ENCODE measurements around the gene CAPN7. TPM values are rescaled to one million over a fixed set of nuclear protein-coding genes. Genes with fewer than 3 reads are reported as not detected.

Gene CAPN7
- total and polyA plus RNA-seq, 2 experiments from 2014 or later: 26.7 to 33.1 TPM

DNA sequence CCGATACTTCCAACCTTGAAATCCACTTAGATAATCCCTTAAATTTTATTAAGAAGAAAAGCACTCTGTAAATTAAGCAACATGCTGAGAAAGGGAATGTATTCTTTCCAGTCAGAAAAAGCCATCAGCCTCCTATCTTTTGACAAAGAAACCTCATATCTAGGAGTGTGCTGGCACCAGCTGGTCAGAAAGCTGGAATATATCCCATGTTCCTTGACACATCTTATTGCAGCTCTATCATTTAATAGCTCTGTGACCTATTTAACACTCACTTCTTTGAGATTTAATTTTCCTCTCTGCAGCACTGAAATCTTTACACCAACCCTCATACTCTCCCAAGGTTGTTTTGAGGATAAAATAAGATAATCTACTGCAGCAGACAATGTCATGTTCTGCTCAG is 30.4 kb upstream of the CAPN7 start:
- DNase-seq (ENCODE audit: low read depth in 1 of 2, low spot score in 1 of 2): no peak
- Histone ChIP-seq H3K9me3 (ENCODE audit: low read depth) (no peaks in the 10 kb centered on the region), H3K4me3 (no peak overlapping the region), H3K36me3 (no peaks in the 10 kb centered on the region), H3K4me1 (ENCODE audit: low read depth) (no peaks in the 10 kb centered on the region), H3K27me3 (peaks cover 31% of the 10 kb centered on the region), H3K27ac (no peak overlapping the region)
- TF ChIP-seq, protein P1, sequence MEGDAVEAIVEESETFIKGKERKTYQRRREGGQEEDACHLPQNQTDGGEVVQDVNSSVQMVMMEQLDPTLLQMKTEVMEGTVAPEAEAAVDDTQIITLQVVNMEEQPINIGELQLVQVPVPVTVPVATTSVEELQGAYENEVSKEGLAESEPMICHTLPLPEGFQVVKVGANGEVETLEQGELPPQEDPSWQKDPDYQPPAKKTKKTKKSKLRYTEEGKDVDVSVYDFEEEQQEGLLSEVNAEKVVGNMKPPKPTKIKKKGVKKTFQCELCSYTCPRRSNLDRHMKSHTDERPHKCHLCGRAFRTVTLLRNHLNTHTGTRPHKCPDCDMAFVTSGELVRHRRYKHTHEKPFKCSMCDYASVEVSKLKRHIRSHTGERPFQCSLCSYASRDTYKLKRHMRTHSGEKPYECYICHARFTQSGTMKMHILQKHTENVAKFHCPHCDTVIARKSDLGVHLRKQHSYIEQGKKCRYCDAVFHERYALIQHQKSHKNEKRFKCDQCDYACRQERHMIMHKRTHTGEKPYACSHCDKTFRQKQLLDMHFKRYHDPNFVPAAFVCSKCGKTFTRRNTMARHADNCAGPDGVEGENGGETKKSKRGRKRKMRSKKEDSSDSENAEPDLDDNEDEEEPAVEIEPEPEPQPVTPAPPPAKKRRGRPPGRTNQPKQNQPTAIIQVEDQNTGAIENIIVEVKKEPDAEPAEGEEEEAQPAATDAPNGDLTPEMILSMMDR (IDR thresholded peaks at IDR 0.05; ENCODE audit: low read depth, low read length): no peak

DNA sequence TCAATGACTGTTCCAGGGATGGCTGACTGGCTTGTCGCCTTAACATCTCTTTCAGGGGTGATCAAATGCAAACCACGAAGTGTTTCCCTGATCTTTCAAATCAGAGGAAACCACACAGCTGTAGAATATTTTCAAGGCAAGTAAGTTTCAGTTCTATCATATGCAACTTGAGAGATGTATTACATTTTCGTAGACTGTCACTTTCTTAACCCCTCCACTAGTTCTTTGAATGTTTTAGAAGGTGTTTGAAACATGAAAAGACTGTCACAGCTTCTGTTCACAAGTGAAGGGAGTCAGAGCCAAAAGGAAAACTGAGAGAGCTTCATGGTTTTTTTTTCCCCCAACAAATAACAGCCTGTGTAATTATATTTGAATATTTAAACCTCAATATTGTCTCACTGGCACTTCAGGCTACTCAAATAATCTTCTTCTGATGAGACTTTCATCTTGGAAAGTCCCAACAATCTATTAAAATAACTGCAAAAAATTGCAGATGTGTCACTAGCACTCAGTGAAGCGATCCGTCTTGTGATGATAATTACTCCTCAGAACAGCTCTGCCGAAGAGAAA is 25.9 kb upstream of the CAPN7 start:
- no peak for DNase-seq (ENCODE audit: low read depth in 1 of 2, low spot score in 1 of 2)
- Histone ChIP-seq H3K9me3 (ENCODE audit: low read depth) (no peaks in the 10 kb centered on the region), H3K27me3 (no peaks in the 10 kb centered on the region), H3K27ac (no peak overlapping the region), H3K4me3 (no peak overlapping the region), H3K36me3 (no peaks in the 10 kb centered on the region), H3K4me1 (ENCODE audit: low read depth) (peaks cover 6% of the 10 kb centered on the region)
- TF ChIP-seq, protein P1 (IDR thresholded peaks at IDR 0.05; ENCODE audit: low read depth, low read length): no peak

- no peak overlapping the region for H3K4me3 ChIP-seq
- H3K36me3 ChIP-seq: no peaks in the 10 kb centered on the region
- no peaks in the 10 kb centered on the region for H3K9me3 ChIP-seq (ENCODE audit: low read depth)
- H3K4me1 ChIP-seq (ENCODE audit: low read depth): peaks cover 6% of the 10 kb centered on the region
- no peak for DNase-seq (ENCODE audit: low read depth in 1 of 2, low spot score in 1 of 2)
- no peak overlapping the region for H3K27ac ChIP-seq
- no peaks in the 10 kb centered on the region for H3K27me3 ChIP-seq
- TF ChIP-seq, protein P1 (IDR thresholded peaks at IDR 0.05; ENCODE audit: low read depth, low read length): no peak
Measured at GRCh38 chr3:15181511-15181910, 24.5 kb upstream of the CAPN7 start.

- Histone ChIP-seq H3K36me3 (no peaks in the 10 kb centered on the region), H3K27ac (no peak overlapping the region), H3K27me3 (no peaks in the 10 kb centered on the region), H3K9me3 (ENCODE audit: low read depth) (no peaks in the 10 kb centered on the region), H3K4me3 (no peak overlapping the region), H3K4me1 (ENCODE audit: low read depth) (peaks cover 6% of the 10 kb centered on the region)
- TF ChIP-seq, protein P1 (IDR thresholded peaks at IDR 0.05; ENCODE audit: low read depth, low read length): no peak
- DNase-seq (ENCODE audit: low read depth in 1 of 2, low spot score in 1 of 2): no peak
Measured at GRCh38 chr3:15181963-15182362, 24.1 kb upstream of the CAPN7 start.

DNA sequence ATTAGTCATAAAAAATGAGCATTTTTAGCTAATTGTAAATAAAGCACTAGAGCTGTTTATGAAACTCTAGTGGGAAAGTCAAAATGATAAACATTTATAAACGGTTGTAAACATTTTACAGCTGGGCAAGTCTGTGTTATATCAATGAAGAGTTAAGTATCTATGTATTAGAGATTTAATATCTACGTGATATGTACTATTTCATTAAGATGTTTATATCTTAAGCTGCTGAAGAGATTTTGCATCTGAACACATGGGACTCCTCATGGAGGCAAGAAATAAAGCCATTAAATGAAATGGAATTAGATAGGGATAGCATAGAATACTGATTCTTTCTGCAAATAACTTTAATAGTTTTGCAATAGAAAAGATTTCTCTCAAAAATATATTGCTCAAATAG is 23.0 kb upstream of the CAPN7 start:
- no peak for DNase-seq (ENCODE audit: low read depth in 1 of 2, low spot score in 1 of 2)
- Histone ChIP-seq H3K4me3 (no peak overlapping the region), H3K4me1 (ENCODE audit: low read depth) (peaks cover 6% of the 10 kb centered on the region), H3K27me3 (no peaks in the 10 kb centered on the region), H3K9me3 (ENCODE audit: low read depth) (no peaks in the 10 kb centered on the region), H3K36me3 (no peaks in the 10 kb centered on the region), H3K27ac (no peak overlapping the region)
- TF ChIP-seq, protein P1 (IDR thresholded peaks at IDR 0.05; ENCODE audit: low read depth, low read length): no peak
